AG04449 (cell line): Measurements from ENCODE around the gene SYT7.

ENCODE experiments used
- CTCF ChIA-PET: fragments of 350-600 bp; formaldehyde crosslinking; extraction: SDS; loops from one replicate; lab custom pipeline; 2021; ENCODE audit warnings: antibody characterized with exemption; lab: Yijun Ruan, JAX
- POLR2A ChIA-PET: fragments of 400-600, 350-600 bp; formaldehyde crosslinking; extraction: SDS; loops from one replicate; lab custom pipeline; 2020; ENCODE audit warnings: antibody characterized with exemption, inconsistent platforms; lab: Yijun Ruan, JAX
- DNase-seq: peaks from one replicate; pipeline ENCODE4 v3.0.0-alpha.2; 2010; ENCODE audit warnings: low read depth, low spot score
- H3K4me3 ChIP-seq: 2 replicates; pipeline ENCODE4 v1.5.1; 2011; ENCODE audit warnings: low read depth, mild to moderate bottlenecking, control low read depth, low read length
- CTCF ChIP-seq: IDR thresholded peaks from one replicate; pipeline ENCODE4 v1.5.1; 2011; ENCODE audit warnings: mild to moderate bottlenecking, moderate library complexity, low read length, control low read depth, inconsistent platforms; ENCODE audit not compliant: insufficient read depth; ENCODE audit errors: missing control alignments

SYT7 gene

GRCh38 chr11:61551634-61552033, 29.2 kb downstream of the SYT7 start:
- no peak for DNase-seq
- ChIA-PET POLR2A (no interaction called here), CTCF (interaction anchor here (0.8 to 0.9 kb wide), 2 partner anchors 15 to 35 kb away, joined by 3 read pairs; no protein-coding TSS in a partner anchor)
- no peak for TF ChIP-seq CTCF
- no peak overlapping the region for H3K4me3 ChIP-seq

- POLR2A ChIA-PET: no interaction called here
- TF ChIP-seq CTCF: no peak
- no peak overlapping the region for H3K4me3 ChIP-seq
- CTCF ChIA-PET: interaction anchor here (0.8 kb wide), 1 partner anchor 34 kb away, joined by 3 read pairs; no protein-coding TSS in a partner anchor
- DNase-seq: no peak
Measured at GRCh38 chr11:61550665-61551227, 30.1 kb downstream of the SYT7 start.

GRCh38 chr11:61549662-61550568, 31.0 kb downstream of the SYT7 start:
- no peak for TF ChIP-seq CTCF
- DNase-seq: no peak
- H3K4me3 ChIP-seq: no peak overlapping the region
- CTCF ChIA-PET: interaction anchor here (1.2 to 2.5 kb wide), 2 partner anchors 33 to 41 kb away, joined by 3 to 12 read pairs; no protein-coding TSS in a partner anchor
- POLR2A ChIA-PET: no interaction called here

GRCh38 chr11:61549177-61549576, 31.7 kb downstream of the SYT7 start:
- ChIA-PET CTCF (interaction anchor here (1.1 to 2.5 kb wide), 3 partner anchors 32 to 71 kb away, joined by 3 to 12 read pairs (median 3); no protein-coding TSS in a partner anchor), POLR2A (no interaction called here)
- TF ChIP-seq CTCF: no peak

GRCh38 chr11:61547246-61547645, 33.6 kb downstream of the SYT7 start:
- CTCF ChIA-PET: interaction anchor here (0.6 to 1.0 kb wide), 2 partner anchors 26 to 29 kb away, joined by 3 read pairs; no protein-coding TSS in a partner anchor
- no peak overlapping the region for H3K4me3 ChIP-seq
- no peak for TF ChIP-seq CTCF
- DNase-seq: no peak
- POLR2A ChIA-PET: no interaction called here

More at GRCh38 chr11:61549177-61549576, 31.7 kb downstream of the SYT7 start:
- no peak overlapping the region for H3K4me3 ChIP-seq
- no peak for DNase-seq

- DNase-seq: no peak
- CTCF ChIA-PET: no interaction called here
- TF ChIP-seq CTCF: no peak
- POLR2A ChIA-PET: no interaction called here
- no peak overlapping the region for H3K4me3 ChIP-seq
Measured at GRCh38 chr11:61546663-61547062, 34.2 kb downstream of the SYT7 start.
